Transverse colon (tissue), 4 donors: Measurements from ENCODE around the gene KRTAP6-1. TPM values are rescaled to one million over a fixed set of nuclear protein-coding genes. Genes with fewer than 3 reads are reported as not detected.

Source experiments
- DNase-seq: peaks from one replicate; pipeline ENCODE4 v3.0.0-alpha.2; 2019
- H3K27ac ChIP-seq, 4 donors: fragments of 200-600 bp; sonication (generic); 2 replicates each; pipeline ENCODE4 v1.5.1; 2016 to 2018; ENCODE audit warnings: inconsistent platforms in 4 of 4
- H3K27me3 ChIP-seq: fragments of 200-600 bp; sonication (generic); 2 replicates; pipeline ENCODE4 v1.5.1; 2017; ENCODE audit warnings: inconsistent platforms
- H3K36me3 ChIP-seq, 4 donors: fragments of 200-600 bp; sonication (generic); 2 replicates each; pipeline ENCODE4 v1.5.1; 2017 to 2019; ENCODE audit warnings: inconsistent platforms in 4 of 4
- H3K4me1 ChIP-seq, 4 donors: fragments of 200-600 bp; sonication (generic); 2 replicates each; pipeline ENCODE4 v1.5.1; 2017 to 2020; ENCODE audit warnings: inconsistent platforms in 4 of 4
- H3K4me3 ChIP-seq, 4 donors: fragments of 200-600 bp; sonication (generic); 1 replicate in 1 of 4; 2 replicates in 3 of 4; pipeline versions ENCODE4 v1.5.1 to v1.6.1; 2017 to 2019; ENCODE audit warnings: inconsistent platforms in 4 of 4
- H3K9me3 ChIP-seq, 2 donors: fragments of 200-600 bp; sonication (generic); 2 replicates each; pipeline ENCODE4 v1.5.1; 2017 to 2019; ENCODE audit warnings: inconsistent platforms in 2 of 2
- CTCF ChIP-seq, 5 experiments: fragments of 200-600 bp in 3 of 5; fragments of 450-650 bp in 2 of 5; sonication (generic) in 3 of 5; IDR thresholded peaks; 1 replicate in 2 of 5; 2 replicates in 3 of 5; pipeline ENCODE4 v1.5.1; 2016 to 2017; ENCODE audit warnings: antibody characterized with exemption in 5 of 5, inconsistent platforms in 3 of 5, mild to moderate bottlenecking in 2 of 5, moderate library complexity in 1 of 5
- EP300 ChIP-seq: sonication (generic); formaldehyde crosslinking; IDR thresholded peaks from one replicate; pipeline ENCODE4 v1.6.1; 2017; ENCODE audit warnings: antibody characterized with exemption, low read depth
- POLR2A ChIP-seq: fragments of 450-650 bp; IDR thresholded peaks from one replicate; pipeline ENCODE4 v1.6.1; 2016; ENCODE audit warnings: antibody characterized with exemption, mild to moderate bottlenecking, moderate library complexity
- POLR2AphosphoS5 ChIP-seq, 3 donors: sonication (generic); formaldehyde crosslinking; IDR thresholded peaks; one replicate each; pipeline ENCODE4 v1.6.1; 2016; ENCODE audit warnings: antibody characterized with exemption in 3 of 3
- WGBS, 2 donors: methylation state at CpG; one replicate each; pipeline ENCODE4 v1.1.5; 2018; ENCODE audit warnings: low coverage in 1 of 2; 5-methylcytosine and 5-hydroxymethylcytosine counted together
- in situ Hi-C, 4 donors: fragments of 200-750 bp; cut with MboI; loops; one replicate each; pipeline versions ENCODE4 v1.15.0 to v1.15.1; 2017; ENCODE audit warnings: low sequenced_read_pairs in 3 of 4, low pct_ligation_motif_present in 1 of 4, low pct_unique_long_range_greater_than_20kb in 1 of 4
- intact Hi-C: fragments of 100-400 bp; cut with DNase I; formaldehyde crosslinking; loops from one replicate; pipeline ENCODE4 v1.15.1; 2023; ENCODE audit warnings: low total_unique reads
- total RNA-seq, 4 donors: library from RNA; depleted of rRNA; stranded (reverse); fragments of >200 nt; gene quantifications; one replicate each; pipeline ENCODE4 v1.1.0, GENCODE V29; 2016

Gene KRTAP6-1
- total RNA-seq, 4 donors from 2014 or later, result not detected

GRCh38 chr21:30638686-30639085 is 25.0 kb upstream of the KRTAP6-1 start:
- no peak for DNase-seq
- no peaks in the 10 kb centered on the region for H3K4me1 ChIP-seq
- H3K9me3 ChIP-seq, result peaks cover 0 to 9% of the 10 kb centered on the region in 2 donors
- in situ Hi-C loops (no loop called here), intact Hi-C loops (no loop called here)
- no peaks in the 10 kb centered on the region for H3K36me3 ChIP-seq
- H3K27ac ChIP-seq, result no peak overlapping the region
- WGBS, 2 donors, result 83 to 87% methylated on average over 3 of the region's 3 CpGs
- no peak for TF ChIP-seq POLR2AphosphoS5 (IDR thresholded peaks at IDR 0.05)
- no peak overlapping the region for H3K4me3 ChIP-seq
- H3K27me3 ChIP-seq, result no peaks in the 10 kb centered on the region

GRCh38 chr21:30634906-30635305 is 21.2 kb upstream of the KRTAP6-1 start, which contains the start of gene KRTAP20-2:
Gene KRTAP20-2, plus strand, starts transcription at chr21:30635206. Its CDS starts 58 bp downstream, at chr21:30635264.
- intact Hi-C loops, result no loop called here
- no peaks in the 10 kb centered on the region for H3K27me3 ChIP-seq
- DNase-seq, result no peak
- TF ChIP-seq CTCF (IDR thresholded peaks at IDR 0.05) (no peak), EP300 (no peak), POLR2AphosphoS5 (IDR thresholded peaks at IDR 0.05) (no peak), POLR2A (no peak)
- 89% methylated on average over 1 of the region's 1 CpG; no CpG with 5 or more reads in 1 of the 2 donors for WGBS, 2 donors
- no peak within 1 kb of the TSS for H3K27ac ChIP-seq
- H3K4me3 ChIP-seq, result no peak within 1 kb of the TSS
- H3K4me1 ChIP-seq, result no peaks in the 10 kb centered on the region
- no peaks in the 10 kb centered on the region for H3K9me3 ChIP-seq
- in situ Hi-C loops, result no loop called here
- no peaks in the 10 kb centered on the region for H3K36me3 ChIP-seq

- no peak overlapping the region for H3K27ac ChIP-seq
- 38 to 60% methylated on average over 1 of the region's 1 CpG for WGBS, 2 donors
- no peaks in the 10 kb centered on the region for H3K27me3 ChIP-seq
- DNase-seq, result no peak
- H3K4me1 ChIP-seq, result no peaks in the 10 kb centered on the region
- peaks cover 0 to 9% of the 10 kb centered on the region in 2 donors for H3K9me3 ChIP-seq
- intact Hi-C loops, result no loop called here
- H3K4me3 ChIP-seq, result no peak overlapping the region
- TF ChIP-seq POLR2A (no peak), POLR2AphosphoS5 (IDR thresholded peaks at IDR 0.05) (no peak), EP300 (no peak), CTCF (IDR thresholded peaks at IDR 0.05) (no peak)
- in situ Hi-C loops, result no loop called here
- H3K36me3 ChIP-seq, result no peaks in the 10 kb centered on the region
Measured at GRCh38 chr21:30629200-30629599, 15.5 kb upstream of the KRTAP6-1 start.

- no peak overlapping the region for H3K4me3 ChIP-seq
- in situ Hi-C loops, result no loop called here
- H3K27me3 ChIP-seq, result no peaks in the 10 kb centered on the region
- DNase-seq, result no peak
- H3K27ac ChIP-seq, result no peak overlapping the region
- intact Hi-C loops, result no loop called here
- TF ChIP-seq EP300 (no peak), POLR2AphosphoS5 (IDR thresholded peaks at IDR 0.05) (no peak), CTCF (IDR thresholded peaks at IDR 0.05) (no peak), POLR2A (no peak)
- H3K4me1 ChIP-seq, result no peaks in the 10 kb centered on the region
- no peaks in the 10 kb centered on the region for H3K36me3 ChIP-seq
- peaks cover 0 to 9% of the 10 kb centered on the region in 2 donors for H3K9me3 ChIP-seq
- WGBS, 2 donors, result 75 to 83% methylated on average over 4 of the region's 4 CpGs
Measured at GRCh38 chr21:30628109-30628508, 14.4 kb upstream of the KRTAP6-1 start.
